KMS-11 (cell line): Measurements from ENCODE around the gene AGRP.

Source experiments
- H2AFZ ChIP-seq: fragments of 200-600 bp; sonication (generic); 2 replicates; pipeline ENCODE4 v1.6.1; 2016; ENCODE audit warnings: antibody characterized with exemption, mixed run types, low read depth
- H3K27ac ChIP-seq: fragments of 200-600 bp; sonication (generic); 2 replicates; pipeline ENCODE4 v1.6.1; 2016; ENCODE audit warnings: mild to moderate bottlenecking, mixed run types
- H3K27me3 ChIP-seq: fragments of 200-600 bp; sonication (generic); 2 replicates; pipeline ENCODE4 v1.6.1; 2017; ENCODE audit warnings: mild to moderate bottlenecking, low read depth, mixed run types, moderate library complexity; ENCODE audit not compliant: insufficient read depth
- H3K36me3 ChIP-seq: fragments of 200-600 bp; sonication (generic); 2 replicates; pipeline ENCODE4 v1.6.1; 2017; ENCODE audit warnings: mild to moderate bottlenecking, mixed run types; ENCODE audit not compliant: insufficient read depth
- H3K4me1 ChIP-seq: fragments of 200-600 bp; sonication (generic); 2 replicates; pipeline ENCODE4 v1.6.1; 2016; ENCODE audit warnings: mild to moderate bottlenecking, low read depth, mixed run types; ENCODE audit not compliant: poor library complexity, severe bottlenecking
- H3K4me2 ChIP-seq: fragments of 200-600 bp; sonication (generic); 2 replicates; pipeline ENCODE4 v1.7.0; 2016; ENCODE audit warnings: mild to moderate bottlenecking, mixed run types
- H3K4me3 ChIP-seq: fragments of 200-600 bp; sonication (generic); IDR thresholded peaks from 2 replicates; pipeline ENCODE4 v1.6.1; 2017; ENCODE audit warnings: low read depth, low read length, mixed read lengths; ENCODE audit not compliant: insufficient read depth
- H3K79me2 ChIP-seq: fragments of 200-600 bp; sonication (generic); 2 replicates; pipeline ENCODE4 v1.6.1; 2016; ENCODE audit warnings: low read depth, mixed run types; ENCODE audit not compliant: insufficient read depth
- H3K9ac ChIP-seq: fragments of 200-600 bp; sonication (generic); 2 replicates; pipeline ENCODE4 v1.6.1; 2016; ENCODE audit warnings: mild to moderate bottlenecking, mixed run types
- H4K20me1 ChIP-seq: fragments of 200-600 bp; sonication (generic); 2 replicates; pipeline ENCODE4 v1.6.1; 2016; ENCODE audit warnings: mild to moderate bottlenecking, mixed run types; ENCODE audit not compliant: insufficient read depth
- TF ChIP-seq, protein P1 (sequence below): fragments of 200-600 bp; sonication (generic); conservative IDR thresholded peaks from 2 replicates; pipeline ENCODE4 v1.6.1; 2017; ENCODE audit warnings: low read depth, mild to moderate bottlenecking, antibody characterized with exemption, low read length, moderate library complexity, mixed read lengths

Gene AGRP

DNA sequence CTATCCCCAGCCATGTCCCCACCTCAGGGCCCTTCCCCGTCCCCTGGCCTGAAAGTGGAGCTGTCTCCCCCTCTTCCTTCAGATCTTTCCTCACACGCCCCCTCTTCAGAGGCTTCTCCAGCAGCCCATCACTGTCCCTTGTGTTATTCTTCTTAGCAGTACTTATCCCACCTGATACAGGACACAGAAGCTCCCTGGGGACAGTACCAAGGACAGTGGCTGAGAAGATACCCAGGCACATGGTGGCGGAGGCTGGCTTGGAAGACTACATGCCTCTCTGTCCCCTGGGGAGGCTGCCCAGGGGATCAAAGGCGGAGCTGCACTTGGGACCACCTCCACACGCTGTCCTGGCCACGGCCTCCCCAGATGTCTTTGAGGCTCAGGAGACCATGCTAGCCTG lies 28.5 kb downstream of the AGRP start:
- Histone ChIP-seq H3K4me2 (no peak overlapping the region), H4K20me1 (no peaks in the 10 kb centered on the region), H2AFZ (no peak overlapping the region), H3K27me3 (no peaks in the 10 kb centered on the region), H3K36me3 (no peaks in the 10 kb centered on the region), H3K4me3 (no peak overlapping the region), H3K27ac (no peak overlapping the region), H3K9ac (no peak overlapping the region), H3K79me2 (no peaks in the 10 kb centered on the region), H3K4me1 (peaks cover 8% of the 10 kb centered on the region)
- TF ChIP-seq, protein P1, sequence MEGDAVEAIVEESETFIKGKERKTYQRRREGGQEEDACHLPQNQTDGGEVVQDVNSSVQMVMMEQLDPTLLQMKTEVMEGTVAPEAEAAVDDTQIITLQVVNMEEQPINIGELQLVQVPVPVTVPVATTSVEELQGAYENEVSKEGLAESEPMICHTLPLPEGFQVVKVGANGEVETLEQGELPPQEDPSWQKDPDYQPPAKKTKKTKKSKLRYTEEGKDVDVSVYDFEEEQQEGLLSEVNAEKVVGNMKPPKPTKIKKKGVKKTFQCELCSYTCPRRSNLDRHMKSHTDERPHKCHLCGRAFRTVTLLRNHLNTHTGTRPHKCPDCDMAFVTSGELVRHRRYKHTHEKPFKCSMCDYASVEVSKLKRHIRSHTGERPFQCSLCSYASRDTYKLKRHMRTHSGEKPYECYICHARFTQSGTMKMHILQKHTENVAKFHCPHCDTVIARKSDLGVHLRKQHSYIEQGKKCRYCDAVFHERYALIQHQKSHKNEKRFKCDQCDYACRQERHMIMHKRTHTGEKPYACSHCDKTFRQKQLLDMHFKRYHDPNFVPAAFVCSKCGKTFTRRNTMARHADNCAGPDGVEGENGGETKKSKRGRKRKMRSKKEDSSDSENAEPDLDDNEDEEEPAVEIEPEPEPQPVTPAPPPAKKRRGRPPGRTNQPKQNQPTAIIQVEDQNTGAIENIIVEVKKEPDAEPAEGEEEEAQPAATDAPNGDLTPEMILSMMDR = no peak

GRCh38 chr16:67454104-67454503 lies 29.2 kb downstream of the AGRP start:
- Histone ChIP-seq H3K9ac (no peak overlapping the region), H3K79me2 (no peaks in the 10 kb centered on the region), H3K4me2 (no peak overlapping the region), H3K27ac (no peak overlapping the region), H4K20me1 (no peaks in the 10 kb centered on the region), H3K36me3 (no peaks in the 10 kb centered on the region), H3K4me3 (no peak overlapping the region), H3K27me3 (no peaks in the 10 kb centered on the region), H3K4me1 (peaks cover 8% of the 10 kb centered on the region), H2AFZ (no peak overlapping the region)
- TF ChIP-seq, protein P1 = no peak

DNA sequence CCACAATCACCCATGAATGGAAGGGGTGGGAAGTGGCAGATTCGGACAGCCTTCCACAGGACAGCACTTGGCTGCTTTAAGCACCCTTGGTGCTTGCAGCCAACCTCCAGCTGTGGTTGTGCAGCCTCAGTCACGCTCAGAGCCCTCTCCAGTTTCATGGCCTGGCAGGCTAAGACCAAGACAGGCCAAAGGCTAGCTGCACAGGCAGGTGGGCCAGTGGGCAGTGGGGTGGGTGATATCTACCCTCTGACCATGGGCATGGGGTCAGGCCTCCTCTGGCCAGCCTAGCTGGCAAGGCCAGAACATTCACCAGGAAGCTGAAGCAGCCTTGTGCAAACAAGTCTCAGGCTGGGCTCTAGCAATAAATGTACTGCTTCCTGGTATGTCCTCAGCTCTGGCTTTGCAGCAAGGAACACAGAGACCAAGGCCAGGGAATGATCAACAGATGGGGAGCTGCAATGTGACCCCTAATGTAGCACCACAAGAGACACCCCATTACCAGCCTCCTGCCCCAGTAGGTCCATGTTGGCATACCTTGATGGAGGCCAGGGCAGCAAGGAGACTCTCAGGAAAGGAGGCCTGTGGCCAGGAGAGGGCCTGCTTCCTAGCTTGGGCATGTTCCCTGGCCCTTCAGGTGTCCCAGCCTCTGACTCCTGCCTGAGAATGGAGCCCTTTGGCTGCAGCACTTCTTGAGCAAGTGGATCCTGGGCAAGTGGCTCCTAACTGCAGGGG lies 31.5 kb downstream of the AGRP start:
- no peak overlapping the region for H2AFZ ChIP-seq
- no peak overlapping the region for H3K9ac ChIP-seq
- H3K27ac ChIP-seq = no peak overlapping the region
- no peak overlapping the region for H3K4me3 ChIP-seq
- H3K36me3 ChIP-seq = no peaks in the 10 kb centered on the region
- no peaks in the 10 kb centered on the region for H4K20me1 ChIP-seq
- peaks cover 8% of the 10 kb centered on the region for H3K4me1 ChIP-seq
- H3K27me3 ChIP-seq = no peaks in the 10 kb centered on the region
- H3K79me2 ChIP-seq = no peaks in the 10 kb centered on the region
- TF ChIP-seq, protein P1 = no peak
- H3K4me2 ChIP-seq = no peak overlapping the region

DNA sequence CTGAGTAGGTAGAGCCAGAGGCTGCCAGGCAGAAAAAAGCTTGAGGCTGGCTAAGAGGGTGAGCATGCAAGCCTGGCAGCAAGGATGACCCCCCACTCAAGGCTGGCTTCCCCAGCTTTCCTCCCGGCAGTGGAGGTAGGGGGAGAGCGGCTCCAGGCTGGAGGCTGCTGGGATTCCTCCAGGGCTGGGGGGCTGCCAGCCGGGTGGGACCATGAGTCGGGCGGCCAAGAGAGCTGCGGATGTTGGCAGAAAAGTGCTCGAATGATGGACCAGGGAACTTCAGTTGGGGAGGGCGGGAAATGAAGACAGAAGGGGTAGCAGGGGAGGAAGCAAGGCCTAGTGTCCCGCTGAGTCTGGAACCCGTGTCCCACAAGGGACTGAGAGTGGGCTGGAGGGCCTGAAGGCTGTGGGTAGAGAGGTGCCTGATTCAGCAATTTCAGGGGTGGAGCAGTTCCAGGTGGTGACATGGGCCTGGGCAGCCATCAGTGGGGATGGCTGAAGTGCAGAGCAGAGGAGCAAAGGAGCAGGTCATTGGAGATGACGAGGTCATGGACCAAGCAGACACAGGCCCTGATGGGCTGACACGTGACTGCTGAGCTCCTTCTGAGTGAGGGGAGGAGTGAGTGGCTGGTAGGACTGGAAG lies 32.2 kb downstream of the AGRP start:
- no peak overlapping the region for H3K4me2 ChIP-seq
- TF ChIP-seq, protein P1 = no peak
- no peaks in the 10 kb centered on the region for H3K36me3 ChIP-seq
- H3K9ac ChIP-seq = no peak overlapping the region
- no peak overlapping the region for H2AFZ ChIP-seq
- no peak overlapping the region for H3K4me3 ChIP-seq
- H3K4me1 ChIP-seq = peaks cover 8% of the 10 kb centered on the region
- H4K20me1 ChIP-seq = no peaks in the 10 kb centered on the region
- no peaks in the 10 kb centered on the region for H3K27me3 ChIP-seq
- no peaks in the 10 kb centered on the region for H3K79me2 ChIP-seq
- H3K27ac ChIP-seq = no peak overlapping the region
